HG03064 (cell line): Measurements from ENCODE around the gene CHTF8.

Experiments
- ATAC-seq: cut with Tn5 transposase; IDR thresholded peaks from one replicate; pipeline ENCODE4 v1.9.1; 2021; ENCODE audit warnings: low read depth; ENCODE audit not compliant: unreplicated experiment

CHTF8 gene

DNA sequence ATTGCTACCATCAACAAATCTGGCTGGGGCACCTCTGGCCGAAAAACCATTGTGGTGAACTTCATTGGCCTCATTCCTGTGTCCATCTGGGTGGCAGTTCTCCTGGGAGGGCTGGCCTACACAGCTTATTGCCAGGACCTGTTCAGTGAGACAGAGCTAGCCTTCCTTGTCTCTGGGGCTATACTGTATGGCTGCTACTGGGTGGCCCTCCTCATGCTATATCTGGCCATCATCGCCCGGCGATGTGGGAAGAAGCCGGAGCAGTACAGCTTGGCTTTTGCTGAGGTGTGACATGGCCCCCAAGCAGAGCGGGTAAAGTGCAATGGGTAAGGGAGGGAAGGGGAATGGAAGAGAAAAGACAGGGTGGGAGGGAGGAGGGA lies 17.4 kb downstream of the CHTF8 start:
- no peak for ATAC-seq

DNA sequence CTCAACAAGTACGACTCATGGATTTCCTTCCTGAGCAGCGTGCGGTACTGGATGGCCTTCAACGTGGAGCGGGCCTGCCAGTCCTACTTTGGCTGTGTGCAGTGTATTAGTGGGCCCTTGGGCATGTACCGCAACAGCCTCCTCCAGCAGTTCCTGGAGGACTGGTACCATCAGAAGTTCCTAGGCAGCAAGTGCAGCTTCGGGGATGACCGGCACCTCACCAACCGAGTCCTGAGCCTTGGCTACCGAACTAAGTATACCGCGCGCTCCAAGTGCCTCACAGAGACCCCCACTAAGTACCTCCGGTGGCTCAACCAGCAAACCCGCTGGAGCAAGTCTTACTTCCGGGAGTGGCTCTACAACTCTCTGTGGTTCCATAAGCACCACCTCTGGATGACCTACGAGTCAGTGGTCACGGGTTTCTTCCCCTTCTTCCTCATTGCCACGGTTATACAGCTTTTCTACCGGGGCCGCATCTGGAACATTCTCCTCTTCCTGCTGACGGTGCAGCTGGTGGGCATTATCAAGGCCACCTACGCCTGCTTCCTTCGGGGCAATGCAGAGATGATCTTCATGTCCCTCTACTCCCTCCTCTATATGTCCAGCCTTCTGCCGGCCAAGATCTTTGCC lies 17.9 kb downstream of the CHTF8 start:
- ATAC-seq, result no peak

DNA sequence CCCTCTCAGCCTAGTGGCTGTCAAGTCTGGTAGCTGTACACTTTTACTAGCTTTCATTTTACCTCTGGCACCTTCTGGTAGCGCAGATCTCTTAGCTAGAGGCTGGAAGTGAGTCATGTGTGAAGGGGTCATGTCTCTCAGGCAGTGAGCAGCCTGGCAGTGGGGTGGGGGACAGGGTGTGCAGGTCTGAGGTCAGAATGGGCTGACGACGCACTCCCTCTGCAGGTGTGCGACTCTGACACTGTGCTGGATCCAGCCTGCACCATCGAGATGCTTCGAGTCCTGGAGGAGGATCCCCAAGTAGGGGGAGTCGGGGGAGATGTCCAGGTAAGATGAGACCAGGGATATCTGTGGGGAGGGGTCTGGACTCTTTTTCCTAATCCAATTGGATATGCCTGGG lies 19.2 kb downstream of the CHTF8 start:
- no peak for ATAC-seq

DNA sequence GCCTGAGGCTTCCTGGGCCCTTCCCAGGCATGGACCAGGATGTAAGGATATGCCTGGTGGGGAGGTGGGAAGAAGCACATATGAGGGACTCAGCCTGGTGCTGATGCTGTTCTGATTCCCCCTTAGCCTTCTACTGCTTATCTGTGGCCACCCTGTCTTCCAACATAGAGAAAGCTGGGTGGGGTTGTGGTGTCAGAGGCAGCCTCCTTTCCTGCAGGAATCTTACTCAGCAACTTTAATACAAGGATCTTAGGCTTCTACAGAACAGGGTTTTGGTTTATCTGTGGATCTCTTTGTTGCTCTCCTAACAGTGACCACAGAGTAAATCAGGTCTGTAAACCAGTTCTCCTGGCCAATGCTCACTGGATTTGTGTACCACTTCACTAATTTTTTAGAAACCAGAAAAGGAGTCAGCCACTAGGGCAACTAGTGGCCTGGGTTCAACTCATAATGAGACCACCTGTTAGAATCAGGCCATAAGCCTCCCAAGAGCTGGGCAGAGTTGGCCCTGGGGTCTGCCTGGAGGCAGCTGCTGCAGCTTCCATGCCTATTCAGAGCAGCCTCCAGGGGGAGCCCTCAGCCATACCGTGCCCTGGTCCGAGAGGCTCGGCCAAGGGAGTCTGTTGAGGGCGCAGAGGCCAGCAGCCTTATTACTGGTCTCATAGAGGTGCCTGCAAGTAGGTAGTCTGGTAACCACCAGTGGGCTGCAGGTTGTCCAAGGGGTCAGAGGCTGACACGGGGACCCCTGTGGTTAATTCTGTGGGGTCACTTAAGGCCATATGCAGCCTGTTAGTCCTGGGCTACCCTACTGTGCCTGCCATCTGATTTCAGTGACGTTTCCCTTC lies 19.9 kb downstream of the CHTF8 start:
- no peak for ATAC-seq

DNA sequence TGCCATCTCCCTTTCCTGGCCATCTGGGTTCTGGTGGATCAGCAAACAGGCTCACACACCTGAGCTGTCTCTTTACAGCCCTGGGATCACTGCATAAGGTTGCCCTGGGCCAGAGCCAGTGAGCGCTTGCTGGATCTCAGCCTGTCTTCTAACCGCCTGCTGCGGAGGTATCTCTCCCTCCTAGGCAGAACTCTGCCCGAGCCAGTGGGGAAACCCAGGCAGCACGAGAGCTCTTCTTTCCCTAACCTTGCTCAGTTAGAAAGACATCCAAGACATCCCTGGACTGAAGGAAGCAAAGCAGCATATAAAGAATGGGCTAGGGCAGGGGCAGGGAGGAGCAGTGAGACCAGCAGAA lies 20.5 kb downstream of the CHTF8 start:
- ATAC-seq, result no peak

DNA sequence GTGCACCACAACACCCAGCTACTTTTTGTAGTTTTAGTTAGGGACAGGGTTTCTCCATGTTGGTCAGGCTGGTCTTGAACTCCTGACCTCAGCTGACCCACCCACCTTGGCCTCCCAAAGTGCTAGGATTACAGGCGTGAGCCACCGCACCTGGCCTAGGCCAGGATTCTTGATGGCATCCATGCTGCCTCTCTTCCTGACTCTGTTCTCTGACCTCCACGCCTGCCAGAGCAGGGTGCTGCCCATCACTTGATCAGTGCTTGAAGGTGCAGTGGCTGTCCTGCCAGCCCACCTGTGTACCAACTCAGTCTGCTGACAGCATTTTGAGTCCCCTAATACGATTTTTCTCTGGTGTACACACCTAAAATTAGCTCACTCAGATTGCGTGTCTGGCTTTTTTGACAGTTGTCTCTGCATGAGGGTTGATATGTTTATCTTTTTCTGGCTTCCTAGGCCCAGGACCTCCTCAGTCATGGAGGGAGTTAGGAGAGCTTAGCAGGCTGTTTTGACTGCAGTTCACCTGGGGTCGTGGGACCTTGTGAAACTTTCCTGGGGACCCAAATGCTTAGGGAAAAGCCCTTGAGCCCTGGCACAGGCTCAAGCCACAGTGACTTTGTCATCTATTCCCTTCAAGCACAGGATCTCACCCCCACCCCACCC lies 21.0 kb downstream of the CHTF8 start:
- no peak for ATAC-seq

DNA sequence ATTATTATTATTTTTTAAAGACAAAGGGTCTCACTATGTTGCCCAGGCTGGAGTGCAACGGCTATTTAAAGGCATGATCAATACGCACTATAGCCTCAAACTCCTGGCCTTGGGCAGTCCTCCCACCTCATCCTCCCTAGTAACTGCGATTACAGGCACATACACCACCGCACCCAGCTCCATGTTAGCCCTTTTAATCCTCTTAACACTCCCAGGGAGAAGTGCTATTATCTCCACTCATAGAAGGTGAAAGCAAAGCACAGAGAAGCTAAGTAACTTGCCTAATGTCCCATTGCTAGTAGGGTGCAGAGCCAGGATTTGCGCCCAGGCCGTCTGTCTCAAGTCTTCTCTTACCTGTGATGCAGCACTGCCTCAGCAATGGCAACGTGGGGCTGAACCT lies 22.0 kb downstream of the CHTF8 start:
- ATAC-seq, result no peak

DNA sequence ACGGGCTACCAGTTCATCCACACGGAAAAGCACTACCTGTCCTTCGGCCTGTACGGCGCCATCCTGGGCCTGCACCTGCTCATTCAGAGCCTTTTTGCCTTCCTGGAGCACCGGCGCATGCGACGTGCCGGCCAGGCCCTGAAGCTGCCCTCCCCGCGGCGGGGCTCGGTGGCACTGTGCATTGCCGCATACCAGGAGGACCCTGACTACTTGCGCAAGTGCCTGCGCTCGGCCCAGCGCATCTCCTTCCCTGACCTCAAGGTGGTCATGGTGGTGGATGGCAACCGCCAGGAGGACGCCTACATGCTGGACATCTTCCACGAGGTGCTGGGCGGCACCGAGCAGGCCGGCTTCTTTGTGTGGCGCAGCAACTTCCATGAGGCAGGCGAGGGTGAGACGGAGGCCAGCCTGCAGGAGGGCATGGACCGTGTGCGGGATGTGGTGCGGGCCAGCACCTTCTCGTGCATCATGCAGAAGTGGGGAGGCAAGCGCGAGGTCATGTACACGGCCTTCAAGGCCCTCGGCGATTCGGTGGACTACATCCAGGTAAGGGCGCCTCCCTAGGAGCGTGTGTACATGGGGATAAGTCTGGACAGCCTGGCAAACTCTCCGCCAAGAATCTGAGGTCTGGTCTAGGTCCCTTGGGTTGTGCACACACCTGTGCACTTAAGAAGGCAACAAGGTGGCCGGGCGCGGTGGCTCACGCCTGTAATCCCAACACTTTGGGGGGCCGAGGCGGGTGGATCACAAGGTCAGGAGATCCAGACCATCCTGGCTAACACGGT lies 22.7 kb downstream of the CHTF8 start:
- no peak for ATAC-seq

DNA sequence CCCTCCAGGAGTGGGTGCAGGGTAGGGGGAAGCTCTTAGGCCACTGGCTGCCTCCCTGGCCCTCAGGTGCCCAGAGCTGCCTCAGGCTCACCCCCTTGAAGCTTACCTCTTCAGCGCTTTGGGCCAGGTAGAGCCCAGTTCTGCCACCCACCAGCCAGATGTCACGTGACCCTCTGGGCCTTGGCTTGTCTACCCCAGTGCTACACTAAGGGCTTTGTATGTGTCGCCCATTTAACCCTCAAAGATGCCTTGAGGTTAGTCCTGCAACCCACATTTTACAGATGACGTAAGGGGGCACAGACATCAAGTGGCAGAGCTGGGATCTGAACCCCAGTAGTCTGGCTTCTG lies 23.5 kb downstream of the CHTF8 start:
- ATAC-seq, result no peak

DNA sequence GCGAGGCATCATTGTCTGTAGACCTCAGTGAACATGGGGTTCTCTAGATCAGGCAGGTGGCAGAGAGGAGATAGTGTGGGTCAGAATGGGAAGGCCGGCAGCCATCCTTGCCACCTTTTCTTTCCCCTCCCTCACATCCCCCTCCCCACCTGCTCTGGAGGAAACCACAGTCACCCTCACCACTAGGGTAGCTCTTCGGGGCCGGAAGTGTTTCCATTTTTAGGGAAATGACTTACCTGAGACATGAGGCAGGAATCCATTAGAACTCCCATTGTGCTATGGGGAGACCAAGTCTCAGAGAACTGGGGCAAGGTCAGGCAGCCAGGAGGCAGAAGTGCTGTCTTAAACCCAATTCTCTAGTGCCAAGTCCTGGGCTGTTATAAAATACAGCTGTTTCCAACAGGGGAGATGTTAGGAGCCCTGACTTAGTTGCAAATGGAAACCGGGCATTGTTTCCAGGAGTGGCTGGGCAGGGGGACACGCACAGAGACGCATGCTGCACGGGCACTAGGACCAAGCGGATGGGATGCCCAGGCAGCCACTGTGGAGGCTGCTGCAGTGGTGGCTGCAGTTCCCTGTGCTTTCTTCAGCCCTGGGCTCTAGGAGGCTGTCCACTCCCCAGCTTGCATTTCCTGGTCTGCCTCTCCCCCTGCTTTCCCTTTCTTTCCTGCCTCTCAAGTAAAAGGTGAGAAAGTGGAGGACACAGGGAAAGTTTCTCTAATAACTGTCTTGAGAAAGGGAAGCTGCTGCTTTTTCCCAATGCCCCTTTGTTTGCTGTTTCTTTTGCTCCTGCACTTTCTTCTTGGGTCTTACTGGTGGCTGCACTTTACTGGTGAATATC lies 24.1 kb downstream of the CHTF8 start:
- ATAC-seq, result no peak

DNA sequence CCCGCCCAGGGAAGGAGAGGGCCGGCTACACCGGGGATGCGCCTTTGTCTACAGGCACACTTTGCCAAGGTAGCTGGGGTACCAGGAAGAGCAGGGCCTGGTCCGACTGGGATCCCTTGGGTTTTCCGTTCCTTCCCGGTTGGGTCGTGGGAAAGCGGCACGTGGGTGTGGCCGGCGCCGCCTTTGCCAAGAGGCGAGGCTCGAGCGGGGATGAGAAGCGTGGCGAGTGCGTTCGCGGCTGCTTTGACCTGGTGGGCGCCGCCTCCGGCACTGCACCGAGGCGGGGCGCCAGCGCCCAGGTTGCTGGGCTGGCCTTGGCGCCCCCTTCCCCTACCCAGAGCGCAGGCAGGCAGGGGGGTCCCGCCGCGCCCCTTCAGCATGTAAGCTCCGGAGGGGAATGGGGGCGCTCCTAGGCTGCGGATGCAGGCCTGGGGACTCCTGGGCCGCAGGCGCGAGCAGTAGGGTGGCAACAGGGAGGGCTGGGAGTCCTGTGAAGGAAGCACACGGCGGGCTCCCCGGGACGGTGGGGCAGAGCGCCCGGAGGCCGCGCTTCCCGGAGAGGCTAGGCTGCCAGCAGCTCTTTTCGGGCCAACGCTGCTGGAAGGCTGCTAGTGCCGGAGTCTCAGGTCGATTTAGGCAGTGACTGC lies 24.9 kb downstream of the CHTF8 start:
- ATAC-seq, result no peak

DNA sequence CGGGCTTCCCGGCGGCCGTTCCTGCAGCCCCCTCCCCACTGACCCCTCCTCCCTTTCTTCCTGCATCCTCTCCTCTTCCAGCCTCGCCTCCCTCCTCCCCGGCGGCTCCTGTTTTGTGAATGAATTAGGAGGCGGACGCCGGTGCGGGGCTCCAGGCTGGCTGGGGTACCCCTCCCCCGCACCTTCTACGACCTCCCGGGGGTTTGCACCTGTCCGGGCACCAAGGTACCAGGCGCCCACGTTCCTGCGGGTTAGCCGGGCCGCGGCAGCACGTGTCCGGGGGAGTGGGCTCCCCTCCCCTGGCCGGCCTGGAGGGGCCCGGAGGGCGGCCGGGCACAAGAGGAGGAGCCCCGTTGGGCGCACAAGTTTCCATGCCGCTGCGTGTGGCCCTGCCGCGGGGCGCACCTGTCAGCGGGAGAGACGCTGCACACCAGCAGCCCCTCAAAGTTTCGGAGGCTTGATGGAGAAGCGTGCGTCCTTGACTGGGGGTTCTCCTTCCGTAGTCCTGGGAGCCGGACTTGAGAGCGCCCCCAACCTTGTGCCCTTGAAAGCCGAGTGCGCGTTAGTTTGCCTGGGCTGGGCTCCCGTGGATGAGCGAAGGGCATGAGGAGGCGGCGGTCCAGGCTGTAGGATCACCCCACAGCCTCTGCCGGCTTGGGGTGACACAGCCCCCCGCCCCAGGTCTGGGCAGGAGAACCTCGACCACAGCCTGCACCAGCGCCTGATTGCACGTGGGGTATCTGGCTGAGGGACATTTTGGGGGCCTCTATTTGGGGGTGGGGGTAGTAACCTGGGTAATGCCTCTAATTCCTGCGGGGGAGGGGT lies 25.7 kb downstream of the CHTF8 start:
- no peak for ATAC-seq

DNA sequence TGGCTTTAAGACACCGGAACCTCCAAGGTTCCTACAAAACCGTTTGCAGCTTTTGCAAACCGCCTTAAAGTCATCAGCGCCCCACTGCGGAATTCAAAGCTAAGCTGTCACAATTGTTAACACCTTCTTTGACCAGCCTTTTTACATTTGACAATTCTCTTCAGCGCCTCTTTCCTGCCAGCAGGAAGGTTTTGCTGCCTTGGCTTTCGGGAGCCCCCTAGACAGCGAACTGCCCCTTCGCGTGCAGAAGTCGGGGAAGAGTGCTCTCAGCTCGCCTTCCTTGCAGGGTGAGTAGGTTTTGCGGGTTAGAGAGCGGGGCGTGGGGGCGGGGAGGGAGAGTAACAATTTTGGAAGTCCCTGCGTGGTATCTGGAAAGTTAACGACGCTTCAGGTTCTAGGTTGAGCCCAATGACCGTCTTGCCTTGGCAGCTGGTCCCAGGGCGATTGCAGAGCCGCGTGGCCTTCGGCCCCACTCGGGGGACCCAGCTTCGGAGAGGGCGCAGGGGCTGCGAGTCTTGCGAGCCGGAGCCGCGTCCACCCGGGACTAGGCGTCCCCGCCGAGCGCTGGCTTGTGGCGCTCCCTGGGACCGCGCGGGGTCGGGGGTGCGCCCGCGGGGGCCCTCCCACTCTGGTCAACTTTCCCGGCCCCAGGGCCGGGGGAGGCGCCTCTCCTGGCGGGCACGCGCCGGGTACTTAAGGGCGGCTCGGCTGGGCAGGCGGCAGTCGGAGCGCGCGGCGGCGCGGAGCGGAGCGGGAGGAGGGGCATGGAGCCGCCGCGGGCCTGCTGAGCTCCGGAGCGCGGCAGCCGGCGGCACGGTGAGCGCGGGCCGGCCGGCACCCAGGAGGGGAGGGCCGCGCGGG lies 26.7 kb downstream of the CHTF8 start, which contains the start of gene HAS3:
TSS of gene HAS3 (plus strand) at position 153 of the 861 bp plus-strand sequence. CDS start 3,743 bp downstream, outside the sequence.
- no peak for ATAC-seq

DNA sequence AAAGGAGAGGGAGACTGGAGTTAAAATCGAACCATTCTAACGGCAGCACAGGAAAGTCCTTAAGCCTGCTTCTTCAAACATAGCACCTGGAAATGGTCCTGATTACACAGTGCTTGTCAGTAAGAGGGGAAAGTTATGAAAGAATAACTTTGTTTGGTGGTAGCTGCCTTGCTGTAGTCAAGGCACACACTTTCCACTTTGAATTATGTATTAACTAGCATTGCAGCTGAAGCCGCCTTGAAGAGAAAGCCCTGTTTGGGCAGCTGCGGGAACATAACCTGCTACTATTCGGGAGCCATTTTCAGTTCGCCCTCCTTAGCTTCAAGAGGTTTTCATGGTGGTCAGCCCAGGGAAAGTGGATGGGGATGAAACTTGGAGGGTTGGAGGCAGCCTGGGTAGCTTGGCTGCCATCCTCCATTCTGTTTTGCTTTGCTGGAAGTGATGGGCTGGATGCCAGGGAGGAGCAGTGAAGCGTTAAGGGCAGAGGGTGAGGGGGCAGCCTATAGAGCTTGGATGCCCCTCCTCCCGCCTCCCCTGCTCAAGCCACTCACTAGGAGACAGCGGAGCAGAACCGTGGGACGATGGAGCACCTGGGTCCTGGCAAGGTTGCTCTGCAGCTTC lies 32.2 kb downstream of the CHTF8 start:
- no peak for ATAC-seq

DNA sequence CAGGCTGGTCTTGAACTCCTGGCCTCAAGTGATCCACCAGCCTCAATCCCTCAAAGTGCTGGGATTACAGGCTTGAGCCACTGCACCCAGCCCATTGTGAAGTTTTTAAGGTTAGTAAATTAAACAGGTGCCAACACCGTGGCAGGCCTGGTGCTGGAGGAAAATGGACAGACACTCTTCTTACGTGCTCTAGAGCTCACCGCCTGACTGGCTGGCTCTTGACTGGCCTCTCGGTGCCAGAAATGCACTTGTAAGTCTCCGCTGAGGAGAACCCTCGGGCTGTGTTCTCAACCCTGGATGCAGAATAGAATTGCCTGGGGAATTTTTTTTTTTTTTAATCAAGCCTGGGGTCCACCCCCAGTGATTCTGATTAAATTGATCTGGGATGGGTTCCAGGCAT lies 37.2 kb downstream of the CHTF8 start:
- no peak for ATAC-seq

DNA sequence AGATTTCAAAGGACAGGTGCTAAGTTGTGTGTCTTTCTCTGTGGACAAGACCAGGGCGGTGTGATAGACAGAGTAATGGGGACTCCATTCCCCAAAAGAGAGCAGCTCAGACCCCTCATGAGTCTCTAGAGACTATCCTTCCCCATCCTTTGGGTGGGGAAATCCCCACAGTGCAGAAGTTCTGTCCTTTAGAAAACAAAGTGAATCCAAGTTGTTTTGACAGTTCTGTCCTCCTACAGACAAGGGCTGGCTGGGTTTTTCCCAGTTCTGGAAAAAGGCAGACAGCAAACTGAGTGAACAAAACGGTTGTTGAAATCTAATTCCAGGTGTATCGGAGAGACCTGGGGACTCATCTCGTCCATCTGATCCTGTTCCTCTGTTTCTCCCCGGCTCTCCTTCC lies 37.9 kb downstream of the CHTF8 start:
- ATAC-seq, result no peak

DNA sequence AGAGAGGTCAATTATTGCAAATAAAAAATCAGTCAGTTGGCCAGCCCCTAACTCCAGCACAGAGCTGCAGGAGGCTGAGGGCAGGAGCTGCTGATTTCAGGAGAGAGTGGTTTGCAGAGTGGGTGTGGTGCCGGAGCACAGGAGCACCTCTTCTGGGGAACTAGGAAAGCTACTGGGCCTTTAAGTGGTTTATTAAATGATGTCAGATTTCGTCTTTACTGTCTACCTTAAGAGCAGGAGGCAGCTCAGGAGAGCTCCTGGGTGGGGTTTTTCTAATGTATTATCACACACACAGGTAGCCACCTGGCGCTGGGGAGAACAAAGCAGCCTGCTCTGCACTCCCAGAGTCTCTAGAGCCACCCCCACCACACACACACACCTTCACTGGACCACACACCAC lies 38.4 kb downstream of the CHTF8 start:
- no peak for ATAC-seq
